Measurements from ENCODE around the gene ATP10B.

DNA sequence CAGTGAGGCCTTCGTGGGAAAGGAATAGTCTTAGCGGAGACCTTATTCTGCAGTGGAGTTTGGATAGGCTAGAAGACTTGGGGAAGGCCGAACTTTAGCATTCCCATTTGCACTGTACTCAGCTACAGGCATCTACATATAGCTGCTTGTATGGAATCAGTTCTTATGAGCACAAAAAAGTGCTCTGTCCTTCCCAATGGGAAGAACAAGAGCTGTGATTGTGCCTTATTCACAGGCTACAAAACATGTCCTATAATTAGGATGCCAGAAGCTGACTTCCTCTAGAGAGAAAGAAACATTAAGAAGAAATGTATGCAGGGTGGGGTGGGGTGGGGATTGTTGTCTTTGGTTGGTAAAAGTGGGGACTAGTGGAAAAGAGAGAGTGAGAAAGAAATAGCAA, 154.7 kb downstream of the ATP10B start:
- no peak for TF ChIP-seq CTCF (IDR thresholded peaks at IDR 0.05; ENCODE audit: insufficient read depth, low read length, poor library complexity, severe bottlenecking)
- TF ChIP-seq EZH2phosphoT487 (conservative IDR thresholded peaks at IDR 0.05; ENCODE audit: low read length) = no peak
